Liver (tissue), 9 donors: ENCODE results near the gene KIF4A. TPM values are rescaled to one million over a fixed set of nuclear protein-coding genes. Genes with fewer than 3 reads are reported as not detected.

Experiments
- DNase-seq: peaks from one replicate; pipeline ENCODE4 v3.0.0-alpha.2; 2017; ENCODE audit warnings: low spot score
- H3K27ac ChIP-seq, 2 donors: one replicate each; pipeline ENCODE4 v1.7.0; 2013; ENCODE audit warnings: inconsistent platforms in 2 of 2, low read length in 2 of 2, control low read depth in 1 of 2, low read depth in 1 of 2, mild to moderate bottlenecking in 1 of 2
- H3K27me3 ChIP-seq, 4 donors: one replicate each; pipeline versions ENCODE4 v1.6.1 to v1.7.0; 2013; ENCODE audit warnings: low read length in 3 of 4, inconsistent platforms in 1 of 4, mild to moderate bottlenecking in 1 of 4, moderate library complexity in 1 of 4; ENCODE audit not compliant: control insufficient read depth in 4 of 4, insufficient read depth in 4 of 4
- H3K36me3 ChIP-seq, 4 donors: one replicate each; pipeline versions ENCODE4 v1.6.1 to v1.7.0; 2013; ENCODE audit warnings: low read length in 3 of 4, mild to moderate bottlenecking in 3 of 4, low read depth in 1 of 4, moderate library complexity in 1 of 4; ENCODE audit not compliant: control insufficient read depth in 4 of 4, insufficient read depth in 3 of 4
- H3K4me1 ChIP-seq, 4 donors: one replicate each; pipeline versions ENCODE4 v1.6.1 to v1.7.0; 2013; ENCODE audit warnings: low read length in 3 of 4, mild to moderate bottlenecking in 3 of 4, moderate library complexity in 1 of 4; ENCODE audit not compliant: control insufficient read depth in 4 of 4, insufficient read depth in 4 of 4
- H3K4me3 ChIP-seq, 3 donors: one replicate each; pipeline versions ENCODE4 v1.6.1 to v1.7.0; 2013; ENCODE audit warnings: low read length in 3 of 3, control low read depth in 1 of 3, low read depth in 1 of 3, mild to moderate bottlenecking in 1 of 3
- H3K9ac ChIP-seq, 2 donors: one replicate each; pipeline ENCODE4 v1.7.0; 2013; ENCODE audit warnings: low read length in 2 of 2, mild to moderate bottlenecking in 2 of 2, moderate library complexity in 2 of 2, control low read depth in 1 of 2, low read depth in 1 of 2
- H3K9me3 ChIP-seq, 4 donors: one replicate each; pipeline versions ENCODE4 v1.6.1 to v1.7.0; 2013; ENCODE audit warnings: low read length in 3 of 4; ENCODE audit not compliant: control insufficient read depth in 4 of 4
- ATF3 ChIP-seq: IDR thresholded peaks from 2 replicates; pipeline ENCODE4 v1.6.1; 2016; ENCODE audit warnings: antibody characterized with exemption
- CTCF ChIP-seq: fragments of 150-350 bp; IDR thresholded peaks from 2 replicates; pipeline ENCODE4 v1.5.1; 2017; ENCODE audit warnings: improper control_type of control experiment, low read depth, low read length; ENCODE audit not compliant: missing input control
- EGR1 ChIP-seq, 2 donors: IDR thresholded peaks; 2 replicates each; pipeline ENCODE4 v1.6.1; 2016 to 2018; ENCODE audit warnings: antibody characterized with exemption in 2 of 2, low read depth in 2 of 2
- FOXA2 ChIP-seq: IDR thresholded peaks from 2 replicates; pipeline ENCODE4 v1.6.1; 2016; ENCODE audit warnings: antibody characterized with exemption
- GABPA ChIP-seq, 2 donors: IDR thresholded peaks in 1 of 2; conservative IDR thresholded peaks in 1 of 2; 2 replicates each; pipeline ENCODE4 v1.6.1; 2016; ENCODE audit warnings: antibody characterized with exemption in 2 of 2, mild to moderate bottlenecking in 1 of 2, moderate library complexity in 1 of 2
- HNF4A ChIP-seq, 2 donors: conservative IDR thresholded peaks; 2 replicates each; pipeline ENCODE4 v1.6.1; 2016; ENCODE audit warnings: antibody characterized with exemption in 2 of 2, mild to moderate bottlenecking in 2 of 2
- HNF4G ChIP-seq: IDR thresholded peaks from 2 replicates; pipeline ENCODE4 v1.6.1; 2016; ENCODE audit warnings: antibody characterized with exemption
- JUND ChIP-seq, 2 donors: IDR thresholded peaks; 2 replicates each; pipeline ENCODE4 v1.6.1; 2016; ENCODE audit warnings: antibody characterized with exemption in 2 of 2
- MAX ChIP-seq: IDR thresholded peaks from 2 replicates; pipeline ENCODE4 v1.6.1; 2016; ENCODE audit warnings: antibody characterized with exemption
- RAD21 ChIP-seq, 2 donors: IDR thresholded peaks; 2 replicates each; pipeline ENCODE4 v1.6.1; 2016; ENCODE audit warnings: antibody characterized with exemption in 2 of 2, mild to moderate bottlenecking in 2 of 2
- REST ChIP-seq: IDR thresholded peaks from 2 replicates; pipeline ENCODE4 v1.6.1; 2016; ENCODE audit warnings: antibody characterized with exemption, mild to moderate bottlenecking
- RXRA ChIP-seq, 2 donors: IDR thresholded peaks; 2 replicates each; pipeline ENCODE4 v1.6.1; 2017 to 2018; ENCODE audit warnings: antibody characterized with exemption in 2 of 2, mild to moderate bottlenecking in 1 of 2
- TAF1 ChIP-seq: conservative IDR thresholded peaks from 2 replicates; pipeline ENCODE4 v1.6.1; 2016; ENCODE audit warnings: antibody characterized with exemption, mild to moderate bottlenecking
- YY1 ChIP-seq: IDR thresholded peaks from 2 replicates; pipeline ENCODE4 v1.6.1; 2016; ENCODE audit warnings: antibody characterized with exemption, mild to moderate bottlenecking
- ZBTB33 ChIP-seq: IDR thresholded peaks from 2 replicates; pipeline ENCODE4 v1.6.1; 2016; ENCODE audit warnings: antibody characterized with exemption
- WGBS: extraction: QIAGEN DNeasy Blood & Tissue Kit; methylation state at CpG from one replicate; pipeline ENCODE4 v1.1.7; 2013; 5-methylcytosine and 5-hydroxymethylcytosine counted together
- polyA plus RNA-seq, 2 donors: library from polyadenylated mRNA; stranded (reverse) in 1 of 2; unstranded in 1 of 2; fragments of 200-250 nt in 1 of 2; fragments of >200 nt in 1 of 2; fragmentation: Nextera tagmentation in 1 of 2; extraction: Ambion mirVana in 1 of 2; gene quantifications; one replicate each; pipeline versions ENCODE4 v1.2.1 to v1.2.3, GENCODE V29; 2013 to 2015
- total RNA-seq, 2 donors: library from RNA; depleted of rRNA; stranded (reverse); fragments of >200 nt; gene quantifications; one replicate each; pipeline ENCODE4 v1.2.3, GENCODE V29; 2014
- donor health status: healthy.
- donor health status: healthy.
- donor health status: healthy.
- donor health status: healthy.
- donor health status: healthy.

KIF4A gene
- total and polyA plus RNA-seq, 4 donors: under 0.01 to 17.3 (median 0.50) TPM

GRCh38 chrX:70437921-70438665, 148.2 kb downstream of the KIF4A start:
- H3K4me3 ChIP-seq: no peak overlapping the region

More at GRCh38 chrX:70437921-70438665, 148.2 kb downstream of the KIF4A start:
- Histone ChIP-seq H3K27me3 (no peaks in the 10 kb centered on the region), H3K9me3 (no peaks in the 10 kb centered on the region), H3K4me1 (peaks cover 2 to 5% (median 3%) of the 10 kb centered on the region in 4 donors), H3K9ac (no peak overlapping the region), H3K36me3 (no peaks in the 10 kb centered on the region), H3K27ac (no peak overlapping the region)
- no peak for DNase-seq
- TF ChIP-seq FOXA2 (no peak), ATF3 (no peak), HNF4A (conservative IDR thresholded peaks at IDR 0.05) (no peak), YY1 (no peak), EGR1 (IDR thresholded peaks at IDR 0.05; ENCODE audit: low read depth in 2 of 2) (no peak), JUND (IDR thresholded peaks at IDR 0.05) (no peak), HNF4G (no peak), RAD21 (IDR thresholded peaks at IDR 0.05) (no peak), ZBTB33 (no peak), TAF1 (no peak), RXRA (IDR thresholded peaks at IDR 0.05) (no peak), GABPA (IDR thresholded peaks at IDR 0.05 in 1 of 2, conservative IDR thresholded peaks at IDR 0.05 in 1 of 2) (no peak), MAX (no peak), CTCF (no peak), REST (no peak)
- 82% methylated on average over 8 of the region's 8 CpGs for WGBS
